H9 (cell line): ENCODE measurements around the gene ENDOV. TPM values are rescaled to one million over a fixed set of nuclear protein-coding genes. Genes with fewer than 3 reads are reported as not detected.

Source experiments
- DNase-seq: peaks from one replicate; pipeline ENCODE4 v3.0.0-alpha.2; 2017
- H2AFZ ChIP-seq: one replicate; pipeline ENCODE4 v1.6.1; 2013; ENCODE audit warnings: mild to moderate bottlenecking, low read length, control low read depth, moderate library complexity
- H2AK5ac ChIP-seq: 2 replicates; pipeline ENCODE4 v1.6.1; 2013; ENCODE audit warnings: low read length, control low read depth, mixed read lengths; ENCODE audit not compliant: insufficient read length
- H2BK120ac ChIP-seq: one replicate; pipeline ENCODE4 v1.6.1; 2013; ENCODE audit warnings: low read depth, mild to moderate bottlenecking, low read length, control low read depth, inconsistent platforms; ENCODE audit not compliant: poor library complexity, severe bottlenecking
- H2BK12ac ChIP-seq: 2 replicates; pipeline ENCODE4 v1.6.1; 2013; ENCODE audit warnings: low read length, control low read depth, mixed read lengths, low read depth; ENCODE audit not compliant: insufficient read length
- H2BK15ac ChIP-seq: 2 replicates; pipeline ENCODE4 v1.6.1; 2013; ENCODE audit warnings: low read depth, low read length, control low read depth
- H2BK20ac ChIP-seq: one replicate; pipeline ENCODE4 v1.6.1; 2013; ENCODE audit warnings: low read depth, mild to moderate bottlenecking, low read length, control low read depth, inconsistent platforms; ENCODE audit not compliant: poor library complexity, severe bottlenecking
- H2BK5ac ChIP-seq: 2 replicates; pipeline ENCODE4 v1.6.1; 2013; ENCODE audit warnings: low read length, control low read depth, mixed read lengths; ENCODE audit not compliant: insufficient read length
- H3K14ac ChIP-seq: 2 replicates; pipeline ENCODE4 v1.6.1; 2013; ENCODE audit warnings: low read length, control low read depth; ENCODE audit not compliant: insufficient read depth
- H3K18ac ChIP-seq: 2 replicates; pipeline ENCODE4 v1.6.1; 2013; ENCODE audit warnings: low read depth, mild to moderate bottlenecking, mixed read lengths, low read length, control low read depth; ENCODE audit not compliant: insufficient read length
- H3K23ac ChIP-seq: 2 replicates; pipeline ENCODE4 v1.6.1; 2013; ENCODE audit warnings: low read length, control low read depth, mixed read lengths, low read depth; ENCODE audit not compliant: insufficient read length
- H3K23me2 ChIP-seq: 2 replicates; pipeline ENCODE4 v1.6.1; 2013; ENCODE audit warnings: low read depth, mild to moderate bottlenecking, mixed read lengths, low read length, control low read depth; ENCODE audit not compliant: insufficient read length, poor library complexity, severe bottlenecking
- H3K27ac ChIP-seq: 2 replicates; pipeline ENCODE4 v1.5.1; 2013; ENCODE audit warnings: low read length, control low read depth, mixed read lengths, low read depth; ENCODE audit not compliant: insufficient read length
- H3K27me3 ChIP-seq: 2 replicates; pipeline ENCODE4 v1.6.1; 2013; ENCODE audit warnings: low read length, control low read depth, inconsistent platforms; ENCODE audit not compliant: insufficient read depth
- H3K4ac ChIP-seq: 2 replicates; pipeline ENCODE4 v1.6.1; 2013; ENCODE audit warnings: low read depth, mild to moderate bottlenecking, control low read depth, inconsistent platforms, low read length, moderate library complexity
- H3K4me1 ChIP-seq: 2 replicates; pipeline ENCODE4 v1.6.1; 2013; ENCODE audit warnings: low read length, control low read depth, inconsistent platforms; ENCODE audit not compliant: insufficient read depth
- H3K4me2 ChIP-seq: 2 replicates; pipeline ENCODE4 v1.6.1; 2013; ENCODE audit warnings: low read length, control low read depth, mixed read lengths; ENCODE audit not compliant: insufficient read length, insufficient read depth
- H3K56ac ChIP-seq: 2 replicates; pipeline ENCODE4 v1.6.1; 2013; ENCODE audit warnings: low read depth, mild to moderate bottlenecking, mixed read lengths, low read length, control low read depth; ENCODE audit not compliant: insufficient read length
- H3K79me1 ChIP-seq: 2 replicates; pipeline ENCODE4 v1.6.1; 2013; ENCODE audit warnings: low read depth, mild to moderate bottlenecking, moderate library complexity, low read length, control low read depth, inconsistent platforms; ENCODE audit not compliant: insufficient read depth, poor library complexity, severe bottlenecking
- H3K79me2 ChIP-seq: 2 replicates; pipeline ENCODE4 v1.6.1; 2013; ENCODE audit warnings: low read length, control low read depth, inconsistent platforms; ENCODE audit not compliant: insufficient read depth
- H3K9ac ChIP-seq: 2 replicates; pipeline ENCODE4 v1.6.1; 2013; ENCODE audit warnings: low read length, control low read depth, mixed read lengths; ENCODE audit not compliant: insufficient read length; ENCODE audit errors: extremely low read depth
- H3K9me3 ChIP-seq: one replicate; pipeline ENCODE4 v1.6.1; 2013; ENCODE audit warnings: low read depth, low read length, inconsistent platforms; ENCODE audit not compliant: control insufficient read depth
- H3T11ph ChIP-seq: one replicate; pipeline ENCODE4 v1.6.1; 2013; ENCODE audit warnings: mild to moderate bottlenecking, low read length, control low read depth, inconsistent platforms
- H4K20me1 ChIP-seq: one replicate; pipeline ENCODE4 v1.6.1; 2013; ENCODE audit not compliant: control insufficient read depth, insufficient read length, insufficient read depth
- H4K5ac ChIP-seq: 2 replicates; pipeline ENCODE4 v1.6.1; 2013; ENCODE audit warnings: low read depth, mild to moderate bottlenecking, mixed read lengths, low read length, control low read depth; ENCODE audit not compliant: insufficient read length
- H4K8ac ChIP-seq: replicated peaks from 2 replicates; pipeline ENCODE4 v1.6.1; 2013; ENCODE audit warnings: low read length, control low read depth, mixed read lengths, low read depth; ENCODE audit not compliant: insufficient read length
- H4K91ac ChIP-seq: 2 replicates; pipeline ENCODE4 v1.6.1; 2013; ENCODE audit warnings: low read depth, mild to moderate bottlenecking, moderate library complexity, mixed read lengths, low read length, control low read depth; ENCODE audit not compliant: insufficient read length
- H3K27ac Mint-ChIP-seq, 3 experiments: 2 replicates in 2 of 3; 3 replicates in 1 of 3; pipeline ENCODE4 v1.8.0; 2020 to 2021; ENCODE audit warnings: mixed read lengths in 3 of 3, mild to moderate bottlenecking in 1 of 3, moderate library complexity in 1 of 3
- H3K27me3 Mint-ChIP-seq: 2 replicates; pipeline ENCODE4 v1.8.0; 2021; ENCODE audit warnings: low read depth, mild to moderate bottlenecking, moderate library complexity, mixed read lengths
- H3K36me3 Mint-ChIP-seq, 3 experiments: 2 replicates in 2 of 3; 3 replicates in 1 of 3; pipeline ENCODE4 v1.8.0; 2020 to 2021; ENCODE audit warnings: low read depth in 3 of 3, mixed read lengths in 3 of 3; ENCODE audit not compliant: insufficient read depth in 1 of 3
- H3K4me1 Mint-ChIP-seq, 2 experiments: 2 replicates each; pipeline ENCODE4 v1.8.0; 2020; ENCODE audit warnings: mixed read lengths in 2 of 2
- H3K4me3 Mint-ChIP-seq, 2 experiments: 2 replicates in 1 of 2; 3 replicates in 1 of 2; pipeline ENCODE4 v1.8.0; 2020 to 2021; ENCODE audit warnings: mild to moderate bottlenecking in 2 of 2, mixed read lengths in 2 of 2, moderate library complexity in 1 of 2
- H3K9me3 Mint-ChIP-seq, 2 experiments: 2 replicates in 1 of 2; 3 replicates in 1 of 2; pipeline ENCODE4 v1.8.0; 2020; ENCODE audit warnings: mild to moderate bottlenecking in 2 of 2, mixed read lengths in 2 of 2, moderate library complexity in 1 of 2
- CTCF ChIP-seq: fragments of 200-600 bp; sonication (generic); conservative IDR thresholded peaks from 3 replicates; pipeline ENCODE4 v1.8.0; 2021; ENCODE audit warnings: antibody characterized with exemption, mild to moderate bottlenecking
- WGBS: extraction: QIAGEN DNeasy Blood & Tissue Kit; methylation state at CpG from one replicate; pipeline ENCODE4 v1.1.7; 2013; ENCODE audit warnings: missing lambda C conversion rate, low lambda C conversion rate, mixed read lengths; ENCODE audit not compliant: insufficient read length; ENCODE audit errors: extremely low coverage; 5-methylcytosine and 5-hydroxymethylcytosine counted together
- total RNA-seq: library from RNA; stranded (reverse); gene quantifications from 2 replicates; pipeline ENCODE4 v1.2.1, GENCODE V29; 2021

The ENDOV gene
- total RNA-seq, 1 experiment from 2014 or later, result 17.1 TPM

GRCh38 chr17:80425835-80426426 lies 11.0 kb downstream of the ENDOV start:
- no peak overlapping the region for H2AK5ac ChIP-seq
- TF ChIP-seq CTCF, result no peak
- H3K4me1 ChIP-seq, result no peaks in the 10 kb centered on the region
- no peaks in the 10 kb centered on the region for H3K79me2 ChIP-seq
- no peak overlapping the region for H4K8ac ChIP-seq
- no peak overlapping the region for H4K91ac ChIP-seq
- H3K23ac ChIP-seq, result no peak overlapping the region
- no peak overlapping the region for H3K56ac ChIP-seq
- H4K5ac ChIP-seq, result no peak overlapping the region
- H2AFZ ChIP-seq, result no peak overlapping the region
- Mint-ChIP-seq H3K9me3 (no peaks in the 10 kb centered on the region), H3K27me3 (peaks cover 2% of the 10 kb centered on the region), H3K27ac (peak overlapping the region in 1 of 3 experiments; percentile 86; a peak in 1 of 7 replicates), H3K4me1 (peaks cover 4 to 12% of the 10 kb centered on the region in 2 experiments), H3K4me3 (no peak overlapping the region), H3K36me3 (no peaks in the 10 kb centered on the region)
- no peaks in the 10 kb centered on the region for H4K20me1 ChIP-seq
- H3K4ac ChIP-seq, result no peak overlapping the region
- no peak overlapping the region for H2BK15ac ChIP-seq
- no peak overlapping the region for H2BK12ac ChIP-seq
- no peaks in the 10 kb centered on the region for H3K23me2 ChIP-seq
- H2BK20ac ChIP-seq, result no peak overlapping the region
- no peak overlapping the region for H3K4me2 ChIP-seq
- DNase-seq, result no peak
- no peak overlapping the region for H2BK5ac ChIP-seq
- no peak overlapping the region for H3T11ph ChIP-seq
- H3K27me3 ChIP-seq, result no peaks in the 10 kb centered on the region
- H2BK120ac ChIP-seq, result no peak overlapping the region
- H3K79me1 ChIP-seq, result no peaks in the 10 kb centered on the region
- H3K9ac ChIP-seq, result no peak overlapping the region
- no peak overlapping the region for H3K27ac ChIP-seq
- H3K14ac ChIP-seq, result no peak overlapping the region; the same call in 1 of the 2 replicates
- WGBS, result no CpG with 5 or more reads among the region's 9 CpGs
- no peaks in the 10 kb centered on the region for H3K9me3 ChIP-seq
- H3K18ac ChIP-seq, result no peak overlapping the region
